GM18868 (cell line): ENCODE results near the gene FHOD3.

Experiments used
- ATAC-seq: cut with Tn5 transposase; IDR thresholded peaks from one replicate; pipeline ENCODE4 v1.9.1; 2021; ENCODE audit warnings: mild to moderate bottlenecking, moderate library complexity; ENCODE audit not compliant: unreplicated experiment

The FHOD3 gene

GRCh38 chr18:36378205-36378604, 80.7 kb downstream of the FHOD3 start:
- no peak for ATAC-seq

- ATAC-seq: no peak
Measured at GRCh38 chr18:36379435-36379984, 82.0 kb downstream of the FHOD3 start.

- ATAC-seq: no peak
Measured at GRCh38 chr18:36380173-36380827, 82.8 kb downstream of the FHOD3 start.

- no peak for ATAC-seq
Measured at GRCh38 chr18:36381075-36381474, 83.6 kb downstream of the FHOD3 start.

- no peak for ATAC-seq
Measured at GRCh38 chr18:36382854-36383253, 85.3 kb downstream of the FHOD3 start.

- no peak for ATAC-seq
Measured at GRCh38 chr18:36386150-36386920, 88.8 kb downstream of the FHOD3 start.

- no peak for ATAC-seq
Measured at GRCh38 chr18:36387310-36387709, 89.8 kb downstream of the FHOD3 start.

GRCh38 chr18:36388310-36388709, 90.8 kb downstream of the FHOD3 start:
- no peak for ATAC-seq

GRCh38 chr18:36389027-36389426, 91.5 kb downstream of the FHOD3 start:
- ATAC-seq: no peak

- ATAC-seq: no peak
Measured at GRCh38 chr18:36389811-36390581, 92.5 kb downstream of the FHOD3 start.

- ATAC-seq: no peak
Measured at GRCh38 chr18:36391426-36392145, 94.1 kb downstream of the FHOD3 start.

GRCh38 chr18:36392164-36392978, 94.9 kb downstream of the FHOD3 start:
- ATAC-seq: no peak

- no peak for ATAC-seq
Measured at GRCh38 chr18:36392979-36393287, 95.4 kb downstream of the FHOD3 start.

- ATAC-seq: no peak
Measured at GRCh38 chr18:36394486-36394885, 97.0 kb downstream of the FHOD3 start.

- ATAC-seq: no peak
Measured at GRCh38 chr18:36396190-36396589, 98.7 kb downstream of the FHOD3 start.

GRCh38 chr18:36397033-36397432, 99.5 kb downstream of the FHOD3 start:
- ATAC-seq: no peak

- ATAC-seq: no peak
Measured at GRCh38 chr18:36398419-36398818, 100.9 kb downstream of the FHOD3 start.

GRCh38 chr18:36399055-36399454, 101.5 kb downstream of the FHOD3 start:
- ATAC-seq: no peak

GRCh38 chr18:36401462-36401861, 103.9 kb downstream of the FHOD3 start:
- no peak for ATAC-seq

GRCh38 chr18:36402765-36403396, 105.4 kb downstream of the FHOD3 start:
- peak; percentile 72 for ATAC-seq
